Suppressor macrophage treated with lipopolysaccharide for 4 hours (primary cell): ENCODE data around the gene POPDC2.

ENCODE experiments used
- DNase-seq: peaks from one replicate; pipeline ENCODE4 v3.0.0-alpha.2; 2020

The POPDC2 gene

DNA sequence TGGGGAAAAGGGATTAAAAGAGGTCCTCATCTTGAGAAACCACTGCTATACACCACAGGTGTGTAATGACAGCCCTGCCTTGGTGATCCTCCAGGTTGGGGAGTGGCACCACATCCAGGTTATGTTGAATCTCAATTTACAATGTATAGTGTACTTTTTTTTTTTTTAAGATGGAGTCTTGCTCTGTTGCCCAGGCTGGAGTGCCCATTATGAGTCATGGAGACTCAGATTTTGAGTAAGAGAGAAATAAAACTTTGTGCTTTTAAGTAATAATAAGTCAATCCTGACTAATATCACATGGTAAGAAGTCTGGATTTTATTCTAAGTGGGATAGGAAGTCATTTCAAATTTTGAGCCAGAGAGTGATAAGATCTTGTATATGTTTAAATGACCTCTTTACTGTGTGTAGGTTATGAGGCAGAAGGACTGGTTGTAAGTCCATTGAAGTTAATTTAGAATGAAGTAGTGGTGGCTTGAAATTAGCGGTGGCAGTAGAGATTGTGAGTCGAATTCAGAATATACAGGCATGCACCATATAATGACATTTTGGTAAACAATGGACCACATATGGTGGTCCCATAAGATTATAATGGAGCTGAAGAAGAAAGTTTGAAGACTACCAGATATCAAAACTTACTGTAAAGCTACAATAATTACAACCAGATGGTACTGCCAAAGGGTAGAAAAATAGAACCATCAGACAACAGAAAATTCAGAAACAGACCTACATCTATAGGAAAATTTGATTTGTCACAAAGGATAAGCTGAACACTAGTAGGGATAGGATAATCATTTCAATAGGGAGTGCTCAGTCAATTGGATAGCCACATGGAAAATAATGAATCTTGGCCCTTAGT, 20.7 kb downstream of the POPDC2 start:
- peak; percentile 76 for DNase-seq

DNA sequence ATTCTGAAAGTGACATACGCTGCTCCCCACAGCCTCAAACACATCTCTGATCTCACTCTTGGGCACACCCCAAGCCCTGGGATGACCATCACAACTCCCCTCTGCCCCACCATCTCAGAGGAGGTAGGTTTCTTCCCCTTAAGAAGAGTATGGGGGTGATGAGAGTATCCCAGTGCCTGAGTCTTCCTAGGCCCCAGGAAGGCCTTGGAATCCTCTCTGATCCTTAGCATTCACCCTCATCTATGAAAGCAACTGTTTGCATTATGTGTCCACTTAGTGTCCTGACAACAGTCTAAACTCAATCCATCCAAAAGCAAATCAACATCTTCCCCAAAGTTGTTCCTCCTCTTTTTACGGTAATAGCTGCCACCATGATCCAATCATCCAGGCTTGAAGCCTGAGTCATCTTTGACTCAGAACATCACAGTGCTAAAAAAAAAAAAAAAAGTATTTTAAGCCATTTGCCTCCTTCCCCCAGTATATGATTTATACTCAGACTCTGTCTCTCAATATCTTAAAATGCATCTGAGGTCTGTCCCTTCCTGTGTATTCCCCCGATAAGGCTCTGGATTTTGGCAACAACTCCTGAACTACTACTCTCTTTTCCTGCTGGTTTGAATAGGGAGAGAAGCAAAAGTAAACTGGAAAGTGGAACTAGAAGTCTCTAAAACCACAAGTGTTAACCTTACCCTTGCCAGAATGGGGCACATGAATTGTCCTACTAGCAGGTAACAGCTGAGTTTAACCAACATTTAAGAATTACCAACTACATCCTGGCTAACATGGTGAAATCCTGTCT, 22.5 kb downstream of the POPDC2 start:
- peak; percentile 94 for DNase-seq

DNA sequence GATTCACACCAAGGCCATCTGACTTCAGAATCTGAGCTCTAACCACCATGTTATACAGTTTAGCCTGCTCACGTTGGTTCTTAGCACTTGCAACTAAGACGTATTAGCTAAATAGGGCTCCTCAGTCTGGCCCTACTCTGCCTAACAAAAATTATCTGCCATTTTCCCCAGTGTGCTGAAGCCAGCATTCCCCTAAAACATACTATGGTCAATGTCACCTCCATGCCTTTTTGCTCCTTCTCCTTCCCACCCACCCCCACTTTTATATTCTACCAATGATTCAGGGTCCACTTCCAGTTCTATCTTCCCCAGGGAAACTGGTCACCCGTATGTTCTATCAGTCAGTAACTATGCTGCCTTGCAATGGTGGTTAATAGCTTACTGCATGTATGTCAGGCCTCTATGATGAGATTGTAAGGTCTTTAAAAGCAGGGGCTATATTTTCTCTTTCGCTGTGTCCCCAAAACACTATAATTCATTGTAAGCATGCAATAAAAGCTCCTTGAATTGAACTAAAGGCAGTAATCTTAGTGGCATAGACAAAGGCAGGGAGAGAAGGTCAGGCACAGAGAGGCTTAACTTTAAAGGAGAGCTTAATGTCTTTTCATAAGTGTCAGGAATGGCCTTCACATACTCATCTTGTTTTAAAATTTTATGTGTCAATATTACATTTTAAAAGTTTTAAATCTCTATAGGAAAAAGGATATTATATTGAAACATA, 23.3 kb downstream of the POPDC2 start:
- peak; percentile 41 for DNase-seq

DNA sequence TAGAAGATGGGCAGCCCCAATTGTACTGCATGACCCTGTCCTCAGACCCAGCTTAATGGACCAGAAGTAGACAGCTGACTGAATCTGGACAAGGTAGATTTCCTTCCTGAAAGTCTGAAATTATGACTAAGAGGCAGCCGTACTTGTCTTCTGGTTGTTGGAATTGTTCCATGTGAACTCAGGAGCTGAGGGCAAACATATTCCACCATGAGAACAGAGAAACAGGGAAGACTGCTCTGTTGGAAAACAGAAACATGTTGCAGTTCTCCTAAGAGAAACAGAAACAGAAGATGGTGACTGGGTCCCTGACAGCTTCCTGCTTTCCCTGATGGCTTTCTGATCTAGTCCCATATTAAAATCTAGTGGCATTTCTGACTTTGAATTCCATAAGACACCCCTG, 24.1 kb downstream of the POPDC2 start:
- peak; percentile 75 for DNase-seq

DNA sequence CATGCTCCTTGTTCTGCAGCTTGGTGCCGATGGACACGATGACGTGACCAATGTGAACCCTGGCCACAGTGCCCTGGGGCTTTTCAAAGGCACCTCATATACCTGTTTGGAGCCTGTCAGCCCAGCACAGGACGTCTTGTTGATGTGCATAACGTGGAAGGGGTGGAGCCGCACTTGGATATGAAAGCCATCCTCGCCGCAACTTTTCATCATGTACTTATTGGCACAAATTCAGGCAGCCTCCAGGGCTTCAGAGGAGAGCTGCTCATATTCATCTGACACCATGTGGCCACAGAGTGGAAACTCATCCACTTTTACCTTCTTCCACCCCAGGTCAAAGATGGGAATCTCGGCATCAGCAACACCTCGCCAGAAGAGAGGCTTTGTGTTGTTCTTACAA, 24.7 kb downstream of the POPDC2 start:
- DNase-seq: no peak

DNA sequence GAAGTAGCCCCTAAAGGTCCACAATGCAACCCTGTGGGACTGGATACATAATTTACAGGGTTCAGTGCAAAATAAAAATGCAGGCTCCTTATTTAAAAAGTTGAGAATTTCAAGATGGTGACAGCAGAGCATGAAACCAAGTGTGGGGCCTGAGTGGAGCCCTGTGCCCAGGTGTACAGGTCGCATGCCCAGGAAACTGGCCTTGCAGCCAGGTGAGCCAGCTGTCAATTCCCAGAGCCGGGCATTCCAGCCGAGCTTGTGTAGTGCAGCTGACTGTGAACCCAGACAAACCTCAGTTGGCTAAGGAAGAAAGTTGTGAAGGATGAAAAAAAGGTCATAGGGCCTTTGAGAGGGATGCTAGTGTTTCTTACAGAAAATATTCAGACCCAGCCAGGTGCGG, 27.6 kb downstream of the POPDC2 start:
- no peak for DNase-seq

DNA sequence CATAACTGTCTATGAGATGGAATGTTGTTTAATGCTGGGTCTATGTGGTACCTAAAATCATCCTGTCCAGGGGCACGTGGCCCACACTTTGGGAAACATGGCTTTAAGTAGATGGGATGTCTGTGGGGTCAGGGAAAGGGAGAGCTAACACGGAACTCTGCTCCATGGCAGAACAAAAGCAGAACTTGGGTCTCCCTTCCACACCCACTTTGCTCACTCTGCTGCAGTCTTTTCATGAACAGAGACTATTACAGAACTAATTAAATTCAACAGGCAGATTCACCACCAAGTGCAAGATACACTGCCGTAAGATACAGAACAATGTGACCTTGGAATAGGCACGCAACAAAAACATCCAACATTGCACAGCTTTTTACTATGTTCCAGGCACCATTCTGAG, 28.2 kb downstream of the POPDC2 start:
- DNase-seq: peak; percentile 47

DNA sequence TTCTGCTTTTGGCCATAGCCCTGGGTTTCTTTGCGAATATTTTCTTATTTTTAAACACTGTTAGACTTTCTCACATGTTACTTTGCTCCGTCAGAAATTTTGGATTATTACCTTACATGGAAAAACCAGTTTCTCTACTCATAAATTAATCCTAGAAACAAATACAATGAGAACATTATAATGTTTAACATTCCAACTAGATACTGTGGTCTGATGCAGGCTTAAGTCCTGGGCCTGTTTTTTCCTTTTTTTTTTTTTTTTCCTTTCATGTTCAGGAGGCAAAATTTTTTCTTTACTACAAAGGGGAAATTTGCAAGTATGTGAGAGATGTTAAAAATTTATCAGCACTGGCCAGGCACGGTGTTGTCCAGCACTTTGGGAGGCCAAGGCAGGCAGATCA, 28.9 kb downstream of the POPDC2 start:
- DNase-seq: no peak

DNA sequence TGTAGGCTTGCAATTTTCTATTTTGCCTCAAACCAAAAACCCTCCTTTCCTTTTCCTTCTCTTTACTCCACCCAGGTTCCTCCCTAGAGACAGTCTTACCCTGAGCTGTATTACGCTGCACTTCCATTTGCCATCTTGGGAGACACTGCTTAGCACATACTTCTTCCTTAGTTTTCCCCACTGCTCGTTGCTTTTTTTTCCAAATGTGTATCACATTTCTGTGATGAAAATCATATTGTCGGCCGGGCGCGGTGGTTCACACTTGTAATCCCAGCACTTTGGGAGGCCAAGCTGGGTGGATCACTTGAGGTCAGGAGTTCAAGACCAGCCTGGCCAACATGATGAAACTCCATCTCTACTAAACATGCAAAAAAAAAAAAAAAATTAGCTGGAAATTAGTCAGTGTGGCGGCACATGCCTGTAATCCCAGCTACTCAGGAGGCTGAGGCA, 29.5 kb downstream of the POPDC2 start:
- DNase-seq: no peak

DNA sequence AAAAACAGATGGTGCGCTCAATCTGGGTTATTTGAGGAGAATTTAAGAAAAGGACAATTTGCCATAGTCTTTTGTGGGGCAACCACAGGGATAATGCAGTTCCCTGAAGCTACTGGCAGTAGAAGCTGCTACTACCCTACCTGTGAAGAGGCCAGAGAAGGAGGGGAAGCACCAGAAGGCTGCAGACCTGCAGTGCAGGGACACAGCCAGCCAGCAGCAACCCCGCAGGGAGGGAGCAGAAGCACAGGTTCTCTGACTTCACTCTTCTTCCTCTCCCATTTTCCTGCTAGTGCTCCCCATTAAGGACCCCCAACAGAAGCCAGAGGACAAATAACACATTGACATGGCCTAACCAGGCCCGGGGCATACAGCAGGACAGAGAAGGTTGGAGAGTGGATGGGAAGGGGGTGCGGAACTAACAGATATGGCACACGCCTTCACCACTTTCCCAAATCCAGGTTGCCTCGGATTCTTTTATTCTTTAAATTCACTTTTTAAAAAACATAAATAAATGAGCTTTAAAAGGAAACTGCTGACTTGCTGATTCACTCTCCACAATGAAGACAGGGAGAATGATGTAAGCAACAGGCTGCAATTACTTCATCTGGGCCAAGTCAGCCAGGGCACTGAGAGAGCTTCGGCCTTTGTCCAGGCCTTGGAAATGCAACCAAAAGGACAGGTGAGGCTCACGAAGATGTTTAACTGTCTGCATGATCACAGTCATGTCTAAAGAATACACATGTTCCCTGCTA, 30.1 kb downstream of the POPDC2 start:
- DNase-seq: peak; percentile 89

DNA sequence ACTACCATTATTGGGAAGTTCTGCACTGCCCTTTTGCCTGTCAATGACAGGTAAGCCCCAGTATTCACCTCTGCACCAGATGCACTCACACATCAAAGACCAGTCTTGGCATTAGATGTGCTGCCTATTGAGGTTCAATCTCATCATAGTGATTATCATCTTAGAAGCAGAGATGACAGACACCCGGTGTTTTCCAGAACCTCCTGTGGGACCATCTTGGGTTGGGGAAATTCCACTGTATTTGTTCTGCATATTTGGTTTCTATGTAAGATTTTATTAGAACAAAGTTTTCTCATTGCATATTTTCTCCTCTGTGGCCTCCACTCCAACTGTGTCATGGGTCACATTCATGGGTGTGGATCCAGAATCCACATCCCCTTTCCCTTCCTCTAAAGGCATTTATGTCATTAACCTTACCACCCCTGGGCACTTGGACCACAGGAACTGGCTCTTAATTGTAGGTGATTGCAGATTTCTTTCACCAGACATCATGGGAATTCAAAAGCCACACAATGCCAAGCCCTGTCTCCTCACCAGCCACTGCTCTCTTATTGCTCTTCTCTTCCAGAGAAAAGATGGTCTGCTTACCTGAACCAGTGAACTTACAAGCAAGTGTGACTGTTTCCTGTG, 31.5 kb downstream of the POPDC2 start:
- peak; percentile 92 for DNase-seq

DNA sequence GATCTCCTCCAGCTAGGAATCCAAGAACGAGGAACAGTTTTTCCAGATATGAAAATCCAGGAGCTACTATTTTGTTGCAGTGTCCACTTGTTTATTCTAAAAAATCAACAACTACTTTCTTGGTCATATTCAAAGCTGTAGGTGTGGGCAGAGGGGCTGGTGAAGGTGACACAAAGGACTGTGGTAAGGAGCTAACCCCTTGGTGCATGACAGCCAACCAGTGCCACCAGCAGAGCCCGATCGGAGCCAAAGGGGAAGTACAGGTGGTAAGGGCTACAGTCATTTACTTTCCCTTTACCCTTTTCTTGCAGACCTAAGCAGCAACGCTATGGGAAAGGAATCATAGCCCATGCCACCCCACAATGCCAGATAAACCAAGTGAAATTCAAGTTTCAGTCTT, 32.0 kb downstream of the POPDC2 start:
- DNase-seq: peak; percentile 66

DNA sequence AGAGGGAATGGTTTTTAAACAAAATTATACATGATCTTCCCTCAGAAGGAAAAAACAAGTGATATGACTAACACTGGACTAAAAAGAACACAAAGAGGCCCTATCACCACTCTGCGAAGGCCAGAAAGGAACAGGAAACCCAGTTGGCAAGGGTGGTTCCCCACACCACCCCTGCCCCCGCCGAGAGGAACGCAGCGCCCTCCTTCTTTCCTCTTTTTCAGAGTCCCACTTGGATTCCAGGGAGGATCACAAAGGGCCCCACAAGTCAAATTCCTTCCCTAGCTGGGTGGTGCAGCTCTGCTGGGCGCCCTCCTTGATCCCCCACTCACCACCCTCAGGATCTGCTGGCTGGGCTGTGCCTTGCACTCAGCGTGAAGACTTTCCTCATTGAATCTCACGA, 32.9 kb downstream of the POPDC2 start:
- peak; percentile 85 for DNase-seq

DNA sequence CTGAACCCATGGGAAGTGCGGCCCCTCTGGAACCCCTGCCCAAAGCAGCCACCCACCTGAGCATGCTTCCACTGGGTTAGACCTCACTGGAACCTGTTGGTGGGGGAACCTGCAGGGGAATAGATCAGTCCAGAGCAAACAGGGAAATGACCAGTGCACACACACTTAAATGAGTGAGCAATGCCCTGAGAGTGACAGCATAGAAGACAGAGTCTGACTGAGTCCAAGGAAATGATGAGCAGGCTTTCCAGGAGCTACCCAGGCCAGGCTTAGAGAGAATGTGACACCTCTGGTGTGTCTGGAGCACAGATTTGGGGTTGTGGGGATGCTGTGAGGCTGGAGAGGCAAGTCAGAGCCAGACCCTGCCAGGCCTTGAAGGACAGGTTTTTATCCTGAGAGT, 34.2 kb downstream of the POPDC2 start:
- DNase-seq: peak; percentile 54

DNA sequence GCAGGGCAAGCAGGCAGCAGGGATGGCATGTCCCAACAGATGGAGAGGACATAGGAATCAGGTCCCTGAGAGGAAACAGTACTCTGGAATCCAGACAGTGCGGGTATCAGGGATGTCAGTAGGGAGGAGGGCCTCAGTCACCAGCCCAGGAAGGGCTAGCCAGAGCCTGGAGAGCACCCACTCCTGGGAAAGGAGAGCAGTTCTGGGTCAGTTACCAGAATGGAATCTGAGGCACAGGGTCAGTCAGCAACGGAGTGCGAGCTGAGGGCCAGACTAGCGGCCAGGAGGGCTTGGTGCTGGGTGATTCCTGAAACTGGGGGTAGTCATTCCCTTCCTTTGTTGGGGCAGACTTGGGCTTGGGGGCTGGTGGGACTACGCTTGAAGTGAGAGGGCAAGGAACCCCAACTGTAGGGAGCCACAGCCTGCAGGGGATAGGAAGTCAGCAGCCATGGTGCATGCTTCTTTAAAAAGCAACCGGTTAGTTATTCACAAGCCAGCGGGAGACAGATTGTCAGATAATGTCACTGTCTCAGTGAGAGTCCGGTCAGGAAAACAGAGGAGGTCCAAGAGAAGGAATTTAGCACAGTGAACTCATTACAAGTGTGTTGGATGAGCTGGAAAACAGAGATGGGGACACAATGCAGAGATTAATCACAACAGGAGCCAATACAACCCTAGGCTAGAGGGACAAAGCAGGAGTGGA, 34.8 kb downstream of the POPDC2 start:
- DNase-seq: no peak

DNA sequence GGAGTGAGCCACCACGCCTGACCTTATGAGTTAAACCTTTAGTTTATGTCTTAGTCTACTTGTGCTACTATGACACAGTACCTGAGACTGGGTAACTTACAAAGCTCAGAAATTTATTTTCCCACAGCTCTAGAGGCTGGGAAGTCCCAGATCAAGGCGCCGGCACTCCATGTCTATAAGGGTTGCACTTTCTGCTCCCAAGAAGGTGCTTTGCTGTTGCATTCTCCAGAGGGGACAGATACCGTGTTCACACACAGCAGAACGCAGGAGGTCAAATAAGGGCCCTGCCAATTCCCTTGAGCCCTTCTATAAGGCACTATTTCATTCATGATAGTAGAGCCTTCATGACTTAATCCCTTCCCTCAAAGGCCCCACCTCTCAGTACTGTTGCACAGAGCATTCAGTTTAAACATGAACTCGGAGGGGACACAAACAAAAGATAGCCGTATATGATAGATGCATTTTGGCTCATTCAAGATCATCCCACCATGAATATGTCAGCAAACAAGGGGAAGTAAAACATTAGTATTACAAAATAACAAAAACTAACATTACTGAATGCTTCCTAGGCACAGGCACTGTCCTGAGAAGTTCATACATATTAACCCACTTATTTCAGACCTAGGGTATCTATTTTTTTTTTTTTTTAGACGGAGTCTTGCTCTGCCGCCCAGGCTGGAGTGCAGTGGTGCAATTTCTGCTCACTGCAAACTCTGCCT, 36.2 kb downstream of the POPDC2 start:
- peak; percentile 37 for DNase-seq

DNA sequence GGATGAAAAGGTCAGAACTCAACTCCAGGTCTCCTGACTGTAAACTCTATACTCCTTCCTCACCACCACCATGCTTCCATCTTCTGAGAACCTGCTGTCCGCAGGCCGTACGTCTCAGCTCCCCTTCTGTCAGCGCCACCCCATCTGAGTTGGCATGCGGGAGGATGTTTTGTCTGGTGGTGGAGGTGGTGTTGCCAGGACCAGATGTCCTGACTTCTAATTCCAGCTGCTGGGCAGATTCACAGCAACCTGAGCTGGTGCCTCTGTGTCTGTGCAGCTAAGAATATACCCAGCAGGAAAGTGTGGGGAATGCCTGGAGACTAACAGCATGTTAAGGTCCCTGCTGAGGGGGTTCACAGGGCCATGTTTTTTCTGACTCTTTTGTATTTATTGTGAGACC, 39.5 kb downstream of the POPDC2 start:
- DNase-seq: no peak

DNA sequence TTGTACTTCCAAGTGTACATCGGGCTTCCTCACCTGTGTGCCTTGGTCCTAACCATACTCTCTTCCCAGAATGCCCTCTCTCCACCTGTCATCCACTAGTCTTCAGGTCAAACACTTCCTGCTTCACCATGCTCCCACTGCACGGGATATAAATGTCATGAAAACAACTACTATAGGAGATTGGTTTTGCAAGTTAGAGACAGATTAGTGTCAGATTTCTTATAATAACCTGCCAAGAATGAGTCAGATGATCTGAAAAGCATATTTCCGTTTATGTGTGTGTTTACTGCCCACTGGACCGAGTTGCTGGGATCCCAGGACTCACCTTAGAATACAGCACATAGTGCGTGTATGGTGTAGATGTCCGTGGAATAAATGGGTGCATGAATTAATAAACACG, 41.3 kb downstream of the POPDC2 start:
- DNase-seq: no peak

DNA sequence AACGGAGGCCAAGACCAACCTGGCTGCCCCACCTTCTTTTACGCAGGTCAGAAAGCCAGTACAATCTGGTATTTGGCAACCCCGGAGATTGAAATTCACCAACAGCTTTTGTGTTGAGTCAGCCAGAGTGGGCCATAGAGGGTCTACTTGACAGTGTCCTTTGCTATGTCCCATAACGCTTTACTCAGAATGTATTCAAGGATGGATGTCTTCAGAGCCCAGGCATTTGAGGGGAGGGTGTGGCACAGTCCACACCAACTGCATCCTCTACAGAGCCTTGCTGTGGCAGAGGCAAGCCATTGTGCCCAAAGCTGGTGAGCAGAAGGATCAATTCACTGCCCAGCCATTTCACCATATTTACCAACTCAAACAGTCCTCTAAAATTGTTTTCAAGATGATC, 44.3 kb downstream of the POPDC2 start:
- DNase-seq: no peak

DNA sequence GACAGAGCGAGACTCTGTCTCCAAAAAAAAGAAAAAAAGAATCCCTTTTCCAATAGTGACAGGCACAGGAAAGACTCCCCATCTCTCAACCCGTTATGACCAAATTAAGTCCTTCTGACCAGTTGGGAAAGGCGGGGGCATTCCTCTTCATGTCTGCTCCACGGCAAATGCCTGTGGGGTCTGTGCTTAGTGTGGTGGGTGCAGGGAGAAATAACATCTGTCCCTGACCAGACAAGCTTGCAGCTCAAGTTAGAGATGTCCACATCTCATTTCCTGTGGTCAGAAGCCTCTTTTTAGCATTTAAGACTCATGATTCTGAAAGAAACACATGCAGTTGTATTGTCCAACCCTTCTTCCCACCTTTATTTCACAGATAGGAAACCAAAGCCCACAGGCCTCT, 46.5 kb downstream of the POPDC2 start:
- no peak for DNase-seq

DNA sequence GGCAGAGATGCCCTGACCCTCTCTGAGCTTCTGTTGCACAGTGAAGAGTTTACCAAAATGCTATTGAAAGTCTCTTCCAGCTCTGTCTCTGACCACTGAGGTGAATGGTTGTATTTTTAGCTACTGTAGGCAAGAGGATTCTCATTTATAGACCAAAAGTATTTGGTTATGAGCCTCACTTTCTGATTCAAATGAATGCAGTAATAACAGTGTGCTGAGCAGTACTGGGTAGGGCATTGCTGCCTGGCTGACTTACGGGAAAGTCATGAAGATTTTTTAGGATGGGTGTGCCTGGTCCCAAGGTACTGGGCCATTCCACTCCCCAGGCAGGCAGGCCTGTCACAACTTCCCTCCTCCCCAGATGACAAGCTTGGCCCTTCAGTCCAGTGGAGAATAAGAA, 47.2 kb downstream of the POPDC2 start:
- DNase-seq: no peak
